Epithelial cell of esophagus (primary cell): ENCODE results near the gene FBXO8.
A peak's percentile ranks its signal among the peaks of the same experiment; 100 is the strongest.

Source experiments
- DNase-seq: peaks from one replicate; pipeline ENCODE4 v3.0.0; 2010; ENCODE audit warnings: low read depth
- H3K4me3 ChIP-seq: 2 replicates; pipeline ENCODE4 v1.5.1; 2011; ENCODE audit warnings: mild to moderate bottlenecking, low read length, control low read depth
- TF ChIP-seq, protein P1 (sequence below): IDR thresholded peaks from 2 replicates; pipeline ENCODE4 v1.5.1; 2011; ENCODE audit warnings: low read depth, mild to moderate bottlenecking, low read length, control low read depth, inconsistent platforms; ENCODE audit not compliant: insufficient read depth; ENCODE audit errors: missing control alignments

FBXO8 gene

DNA sequence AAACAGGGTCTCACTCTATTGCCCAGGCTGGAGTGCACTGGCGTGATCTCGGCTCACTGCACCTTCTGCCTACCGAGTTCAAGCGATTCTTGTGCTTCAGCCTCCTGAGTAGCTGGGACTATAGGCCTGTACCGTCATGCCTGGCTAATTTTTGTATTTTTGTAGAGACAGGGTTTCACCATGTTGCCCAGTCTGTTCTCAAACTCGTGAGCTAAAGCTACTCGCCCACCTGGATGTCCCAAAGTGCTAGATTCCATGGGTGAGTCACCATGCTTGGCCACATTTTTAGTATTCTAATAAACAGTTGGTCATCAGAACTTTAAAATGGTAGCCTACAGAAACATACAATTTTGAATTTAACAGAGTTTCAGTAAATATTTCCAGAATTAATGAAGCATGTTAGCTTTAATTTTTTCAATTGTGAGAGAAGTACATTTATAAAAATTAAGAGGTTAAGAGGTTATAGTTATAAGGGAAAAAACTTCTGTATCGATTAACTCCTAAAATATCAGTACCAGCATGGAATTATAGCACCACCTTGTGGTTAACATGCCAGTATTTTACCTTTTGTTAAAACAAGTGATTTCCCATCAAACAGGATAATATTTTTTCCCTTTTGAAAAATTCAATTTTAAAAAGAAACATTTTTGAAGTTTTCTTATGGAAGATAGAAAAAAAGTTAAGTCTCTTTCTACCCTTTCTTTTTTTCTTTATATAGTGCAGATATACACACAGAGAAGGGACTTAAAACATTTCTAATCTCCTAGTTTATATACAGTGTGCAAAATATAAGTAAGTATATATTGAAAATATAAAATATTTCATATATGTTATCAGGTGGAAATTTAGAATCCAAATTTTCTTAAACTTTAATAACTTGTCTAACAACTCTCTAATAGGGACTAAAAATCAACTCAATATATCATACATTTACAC is 35.6 kb upstream of the FBXO8 start:
- TF ChIP-seq, protein P1, sequence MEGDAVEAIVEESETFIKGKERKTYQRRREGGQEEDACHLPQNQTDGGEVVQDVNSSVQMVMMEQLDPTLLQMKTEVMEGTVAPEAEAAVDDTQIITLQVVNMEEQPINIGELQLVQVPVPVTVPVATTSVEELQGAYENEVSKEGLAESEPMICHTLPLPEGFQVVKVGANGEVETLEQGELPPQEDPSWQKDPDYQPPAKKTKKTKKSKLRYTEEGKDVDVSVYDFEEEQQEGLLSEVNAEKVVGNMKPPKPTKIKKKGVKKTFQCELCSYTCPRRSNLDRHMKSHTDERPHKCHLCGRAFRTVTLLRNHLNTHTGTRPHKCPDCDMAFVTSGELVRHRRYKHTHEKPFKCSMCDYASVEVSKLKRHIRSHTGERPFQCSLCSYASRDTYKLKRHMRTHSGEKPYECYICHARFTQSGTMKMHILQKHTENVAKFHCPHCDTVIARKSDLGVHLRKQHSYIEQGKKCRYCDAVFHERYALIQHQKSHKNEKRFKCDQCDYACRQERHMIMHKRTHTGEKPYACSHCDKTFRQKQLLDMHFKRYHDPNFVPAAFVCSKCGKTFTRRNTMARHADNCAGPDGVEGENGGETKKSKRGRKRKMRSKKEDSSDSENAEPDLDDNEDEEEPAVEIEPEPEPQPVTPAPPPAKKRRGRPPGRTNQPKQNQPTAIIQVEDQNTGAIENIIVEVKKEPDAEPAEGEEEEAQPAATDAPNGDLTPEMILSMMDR = peak; percentile 45
- peak; percentile 44 for DNase-seq
- no peak overlapping the region for H3K4me3 ChIP-seq

DNA sequence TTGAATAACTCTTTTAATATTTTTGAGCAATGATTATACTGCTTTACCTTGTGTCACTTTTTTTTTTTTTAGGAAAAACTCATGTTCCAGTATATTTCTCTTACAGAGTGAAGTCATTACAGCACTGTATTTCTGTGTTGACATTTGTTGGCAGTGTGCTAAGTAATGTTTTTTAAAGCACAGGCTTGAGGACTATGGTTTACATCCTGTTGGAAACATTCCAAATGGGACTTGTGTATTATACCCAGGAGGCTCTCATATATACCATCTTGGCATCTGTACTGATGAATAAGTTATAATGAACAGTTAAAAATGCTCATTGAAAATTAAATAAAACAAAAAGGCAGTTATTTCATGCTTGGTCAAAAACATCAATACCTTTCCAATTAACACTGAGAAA is 34.1 kb upstream of the FBXO8 start:
- no peak overlapping the region for H3K4me3 ChIP-seq
- peak; percentile 7 for DNase-seq
- TF ChIP-seq, protein P1 = no peak

DNA sequence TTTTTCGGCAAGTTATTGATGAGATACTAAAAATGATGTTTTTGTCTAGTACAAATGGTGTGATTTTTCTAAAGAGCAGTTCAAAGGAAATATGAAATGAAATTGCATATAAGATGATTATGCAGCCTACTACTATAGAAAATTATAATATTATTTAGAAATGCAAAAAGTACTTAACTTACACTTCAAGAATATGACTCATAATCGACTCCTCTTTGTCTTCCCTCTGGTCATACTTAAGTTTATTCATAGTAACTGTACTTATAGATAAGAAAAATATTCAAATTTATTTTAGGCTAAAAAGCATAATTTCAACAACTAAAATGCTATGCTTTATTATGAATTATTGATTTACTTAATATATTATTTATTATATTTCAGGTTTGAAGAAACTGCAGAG is 33.5 kb upstream of the FBXO8 start:
- DNase-seq = peak; percentile 38
- TF ChIP-seq, protein P1 = no peak
- H3K4me3 ChIP-seq = no peak overlapping the region

DNA sequence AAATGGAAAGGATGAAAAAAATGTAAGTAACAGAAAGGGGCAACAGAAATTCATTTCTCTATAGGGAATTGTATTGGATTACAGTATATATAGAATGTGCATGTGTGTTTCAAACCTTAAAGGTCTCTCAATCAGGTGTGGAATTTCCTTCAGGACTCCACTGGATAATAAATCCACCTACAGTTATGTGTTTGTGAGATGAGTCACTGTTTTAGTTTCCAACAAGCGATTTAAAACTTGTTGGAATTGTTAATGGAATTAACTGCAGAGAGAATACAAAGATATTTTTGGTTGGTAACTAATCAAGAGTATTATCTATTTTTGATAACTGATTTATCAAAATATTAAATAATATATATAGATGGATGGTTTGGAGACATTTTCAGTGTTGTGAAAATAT is 33.1 kb upstream of the FBXO8 start:
- peak; percentile 44 for DNase-seq
- H3K4me3 ChIP-seq = no peak overlapping the region
- TF ChIP-seq, protein P1 = no peak

DNA sequence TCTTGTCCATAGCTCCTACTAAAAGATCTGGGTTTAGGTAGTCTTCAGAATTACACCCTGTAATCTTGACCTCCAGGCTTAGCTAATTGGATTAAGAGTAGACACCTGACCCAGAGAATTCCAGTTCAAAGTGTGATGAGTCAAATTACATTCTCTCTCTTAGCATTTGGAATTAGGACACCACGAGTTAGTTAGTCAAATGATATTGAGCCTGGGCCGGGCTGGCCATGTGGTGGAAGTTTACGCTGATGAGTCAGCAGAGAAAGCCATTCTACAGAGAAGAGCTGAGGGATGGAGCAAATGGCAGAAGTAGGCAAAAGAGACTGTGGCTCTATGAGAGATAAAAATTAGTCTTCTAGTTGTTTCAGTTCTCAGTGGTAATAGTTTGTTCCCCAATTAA is 31.3 kb upstream of the FBXO8 start:
- no peak overlapping the region for H3K4me3 ChIP-seq
- peak; percentile 85 for DNase-seq
- TF ChIP-seq, protein P1 = no peak

DNA sequence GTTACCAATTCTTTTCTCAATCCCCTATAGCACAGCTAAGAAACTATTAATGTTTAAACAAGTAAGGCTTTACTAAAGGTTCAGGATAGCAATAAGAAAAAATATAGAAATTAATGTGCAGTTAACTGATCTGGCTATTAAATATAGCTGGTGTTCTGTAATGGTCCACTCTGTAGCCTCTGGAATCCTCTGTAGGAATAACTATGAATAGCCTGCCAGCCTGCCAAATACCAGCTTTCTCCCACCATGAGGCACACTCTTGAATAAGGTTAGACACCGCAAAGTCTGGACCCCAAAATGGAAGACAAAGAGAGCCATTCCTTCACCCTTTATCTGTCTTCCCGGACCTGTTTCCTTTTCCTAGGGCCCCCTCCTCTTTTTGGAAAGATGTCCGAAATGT is 30.8 kb upstream of the FBXO8 start:
- TF ChIP-seq, protein P1 = no peak
- no peak overlapping the region for H3K4me3 ChIP-seq
- no peak for DNase-seq

DNA sequence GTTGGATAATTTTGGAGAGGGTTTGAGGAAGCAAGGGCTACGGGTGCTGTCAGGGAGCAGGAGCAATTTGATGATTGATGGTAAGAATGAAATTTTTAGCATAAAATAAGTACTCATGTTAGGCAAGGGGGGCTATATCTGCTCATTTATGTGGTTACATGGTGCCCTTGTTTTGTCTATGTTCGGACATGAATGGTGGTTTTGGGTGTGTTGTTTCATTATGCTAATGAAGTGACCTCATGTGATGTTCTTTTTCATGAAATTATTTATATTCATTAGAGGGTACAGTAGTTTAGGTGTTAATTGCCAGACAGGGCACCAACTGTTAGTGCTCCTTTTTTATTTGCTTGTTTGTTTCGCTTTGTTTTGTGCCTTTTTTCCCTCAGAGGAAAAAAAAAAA is 29.5 kb upstream of the FBXO8 start:
- no peak overlapping the region for H3K4me3 ChIP-seq
- TF ChIP-seq, protein P1 = no peak
- DNase-seq = peak; percentile 15
